K562 (cell line): Measurements from ENCODE around the gene CUL4B. TPM values are rescaled to one million over a fixed set of nuclear protein-coding genes. Genes with fewer than 3 reads are reported as not detected.

Experiments used
- AFF1 ChIP-seq, 2 experiments: fragments of 450-650 bp; IDR thresholded peaks; 2 replicates each; pipeline ENCODE4 v1.6.1; 2018; ENCODE audit warnings: mild to moderate bottlenecking in 2 of 2, low read depth in 1 of 2; ENCODE audit not compliant: partially characterized antibody in 2 of 2
- ARID3B ChIP-seq: fragments of 250-450 bp; sonication (Bioruptor Pico); IDR thresholded peaks from 2 replicates; pipeline ENCODE4 v1.4.0; 2020; ENCODE audit warnings: borderline replicate concordance
- ETV1 ChIP-seq: fragments of 450-650 bp; conservative IDR thresholded peaks from 2 replicates; pipeline ENCODE4 v1.6.1; 2016; ENCODE audit warnings: missing genetic modification characterization, control low read depth, low read depth, missing compliant biosample characterization
- HCFC1 ChIP-seq: IDR thresholded peaks from 2 replicates; pipeline ENCODE4 v1.6.1; 2012; ENCODE audit warnings: low read depth, low read length, improper control_type of control experiment
- PBX2 ChIP-seq, 2 experiments: IDR thresholded peaks in 1 of 2; conservative IDR thresholded peaks in 1 of 2; 2 replicates each; pipeline ENCODE4 v1.6.1; 2016; ENCODE audit warnings: low read depth in 2 of 2, mild to moderate bottlenecking in 1 of 2, missing compliant biosample characterization in 1 of 2, missing genetic modification characterization in 1 of 2, moderate library complexity in 1 of 2
- POLR2B ChIP-seq: fragments of 450-650 bp; IDR thresholded peaks from 2 replicates; pipeline ENCODE4 v1.6.1; 2018; ENCODE audit warnings: low read depth; ENCODE audit not compliant: partially characterized antibody
- POU5F1 ChIP-seq: fragments of 150-350 bp; IDR thresholded peaks from 2 replicates; pipeline ENCODE4 v1.6.1; 2014; ENCODE audit warnings: borderline replicate concordance, low read length, low read depth, mild to moderate bottlenecking; ENCODE audit not compliant: partially characterized antibody
- RCOR1 ChIP-seq, 2 experiments: IDR thresholded peaks; 2 replicates each; pipeline ENCODE4 v1.6.1; 2012; ENCODE audit warnings: low read depth in 2 of 2, low read length in 2 of 2, borderline replicate concordance in 1 of 2, improper control_type of control experiment in 1 of 2
- TAF7 ChIP-seq: fragments of 450-650 bp; IDR thresholded peaks from 2 replicates; pipeline ENCODE4 v1.6.1; 2016; ENCODE audit warnings: missing genetic modification characterization, missing compliant biosample characterization
- ZNF449 ChIP-seq: fragments of 250-450 bp; sonication (Bioruptor Pico); IDR thresholded peaks from 2 replicates; pipeline ENCODE4 v1.8.0; 2022; ENCODE audit warnings: moderate library complexity, mild to moderate bottlenecking, inconsistent platforms
- ZNF655 ChIP-seq: fragments of 250-450 bp; sonication (Bioruptor Pico); IDR thresholded peaks from 2 replicates; pipeline ENCODE4 v1.5.0; 2021
- polyA plus RNA-seq, 8 experiments: library from polyadenylated mRNA; depleted of rRNA in 4 of 8; stranded (reverse) in 5 of 8; unstranded in 3 of 8; fragments of >200 nt; fragmentation: Nextera tagmentation in 2 of 8; fragmentation: Illumina TruSeq in 1 of 8; extraction: Ambion mirVana in 2 of 8; extraction: Trizol in 1 of 8; gene quantifications; 2 replicates each; pipeline versions ENCODE4 v1.2.1 to v1.2.3, GENCODE V29; 2011 to 2014; ENCODE audit warnings: inconsistent platforms in 1 of 8, missing spikeins in 1 of 8
- total RNA-seq, 7 experiments: library from RNA; depleted of rRNA in 6 of 7; stranded (reverse); fragments of >200 nt in 6 of 7; fragmentation: Illumina TruSeq in 2 of 7; extraction: Trizol in 2 of 7; gene quantifications; 2 replicates each; pipeline versions ENCODE4 v1.2.1 to v1.2.3, GENCODE V29; 2011 to 2021; ENCODE audit warnings: low replicate concordance in 1 of 7
- TF ChIP-seq, protein P1 (sequence below): fragments of 450-650 bp; IDR thresholded peaks from 2 replicates; pipeline ENCODE4 v1.6.1; 2016

The CUL4B gene
- total and polyA plus RNA-seq, 9 of the 15 experiments (the other 6 are each of a cell fraction or from before 2014, with no cell fraction given), result 15.0 to 41.7 (median 37.5) TPM

DNA sequence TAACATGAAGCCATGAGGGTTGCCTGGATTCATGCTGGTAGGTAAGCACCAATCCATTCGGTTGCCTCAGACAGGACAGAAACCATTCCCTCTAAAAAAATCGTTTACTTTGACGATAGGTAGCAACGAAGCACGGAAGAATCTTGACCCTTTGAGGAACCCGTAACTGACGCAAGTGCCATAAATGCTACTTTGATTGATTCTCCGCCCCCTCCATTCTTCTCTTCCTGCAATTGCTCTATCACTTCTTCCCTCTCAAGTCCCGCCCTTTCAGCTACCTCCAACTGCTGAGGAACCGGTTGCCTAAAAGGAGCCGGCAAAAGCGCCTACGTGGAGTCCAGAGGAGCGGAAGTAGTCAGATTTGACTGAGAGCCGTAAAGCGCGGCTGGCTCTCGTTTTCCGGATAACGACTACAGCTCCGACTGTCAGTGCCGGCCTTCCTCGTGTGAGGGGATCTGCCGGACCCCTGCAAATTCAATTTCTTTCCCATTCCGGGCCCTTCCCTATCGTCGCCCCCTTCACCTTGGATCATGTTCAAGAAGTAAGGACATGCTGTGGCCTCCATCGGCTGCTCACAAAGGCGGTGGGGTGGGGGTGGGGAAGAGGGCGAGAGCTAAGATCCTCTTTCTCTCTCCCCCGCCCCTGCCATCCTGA is 43.1 kb upstream of the CUL4B start, which contains the start of gene MCTS1 (continued):
- TF ChIP-seq HCFC1, result peak; percentile 51
- TF ChIP-seq ARID3B (CRISPR knock-in tag), result no peak
- TF ChIP-seq, protein P1, sequence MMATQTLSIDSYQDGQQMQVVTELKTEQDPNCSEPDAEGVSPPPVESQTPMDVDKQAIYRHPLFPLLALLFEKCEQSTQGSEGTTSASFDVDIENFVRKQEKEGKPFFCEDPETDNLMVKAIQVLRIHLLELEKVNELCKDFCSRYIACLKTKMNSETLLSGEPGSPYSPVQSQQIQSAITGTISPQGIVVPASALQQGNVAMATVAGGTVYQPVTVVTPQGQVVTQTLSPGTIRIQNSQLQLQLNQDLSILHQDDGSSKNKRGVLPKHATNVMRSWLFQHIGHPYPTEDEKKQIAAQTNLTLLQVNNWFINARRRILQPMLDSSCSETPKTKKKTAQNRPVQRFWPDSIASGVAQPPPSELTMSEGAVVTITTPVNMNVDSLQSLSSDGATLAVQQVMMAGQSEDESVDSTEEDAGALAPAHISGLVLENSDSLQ, result peak; percentile 92
- peak in 1 of 2 experiments; percentile 79; a peak in 3 of 4 replicates for TF ChIP-seq RCOR1 (IDR thresholded peaks at IDR 0.05; ENCODE audit: borderline replicate concordance in 1 of 2, low read depth in 2 of 2, low read length in 2 of 2)
- peak; percentile 52 for TF ChIP-seq POLR2B
- TF ChIP-seq AFF1 (IDR thresholded peaks at IDR 0.05; ENCODE audit: low read depth in 1 of 2, partially characterized antibody in 2 of 2), result peak in 1 of 2 experiments; percentile 53
- TF ChIP-seq TAF7 (tag), result no peak
- no peak; the same call in 1 of the 2 replicates for TF ChIP-seq ETV1 (tag)
- peak; percentile 78 for TF ChIP-seq POU5F1
- no peak for TF ChIP-seq ZNF655 (CRISPR knock-in tag)
- TF ChIP-seq ZNF449 (CRISPR knock-in tag), result no peak
- TF ChIP-seq PBX2 (CRISPR knock-in tag; IDR thresholded peaks at IDR 0.05; ENCODE audit: low read depth), result no peak
- peak; percentile 76 for TF ChIP-seq PBX2 (tag; conservative IDR thresholded peaks at IDR 0.05; ENCODE audit: low read depth)
